ENCODE results near the gene TEAD1. TPM values are rescaled to one million over a fixed set of nuclear protein-coding genes. Genes with fewer than 3 reads are reported as not detected.

The TEAD1 gene
- total and polyA plus RNA-seq, 9 of the 15 experiments (the other 6 are each of a cell fraction or from before 2014, with no cell fraction given) = 1.7 to 17.7 (median 10.8) TPM

DNA sequence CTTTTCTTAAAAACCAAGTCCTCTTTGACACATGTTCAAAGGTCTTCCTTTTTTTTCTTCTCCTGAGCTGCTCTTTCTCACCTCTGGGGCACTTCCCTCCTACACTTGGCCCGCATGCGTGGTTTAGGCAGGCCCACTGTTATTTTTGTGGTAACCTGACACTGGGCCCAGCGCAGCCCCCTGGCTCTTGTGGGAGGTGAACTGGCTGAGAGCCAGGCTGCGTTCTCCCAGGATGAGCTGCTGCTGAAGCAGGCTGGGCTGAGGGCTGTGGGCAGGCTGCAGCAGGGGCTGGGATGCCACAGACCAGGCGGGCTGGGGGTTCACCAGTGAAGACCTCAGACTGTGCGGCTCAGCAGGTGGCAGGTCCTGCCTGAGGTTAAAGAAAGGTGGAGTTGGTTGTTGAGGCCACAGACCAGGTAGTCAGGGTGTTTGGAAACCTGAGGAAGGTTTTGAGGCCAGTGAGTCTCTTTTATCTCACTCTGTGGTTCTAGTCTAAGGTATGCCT is 72.4 kb downstream of the TEAD1 start (continued):
- no peak for TF ChIP-seq CHD1 (IDR thresholded peaks at IDR 0.05; ENCODE audit: low read length)
- peak in 1 of 2 experiments; percentile 83; a peak in 2 of 4 replicates for TF ChIP-seq RCOR1 (IDR thresholded peaks at IDR 0.05; ENCODE audit: borderline replicate concordance in 1 of 2, low read depth in 2 of 2, low read length in 2 of 2)
- no peak for TF ChIP-seq CCNT2 (IDR thresholded peaks at IDR 0.05; ENCODE audit: borderline replicate concordance, extremely low read depth, insufficient read length, low read depth, low read length)
- TF ChIP-seq MYC (IDR thresholded peaks at IDR 0.05; ENCODE audit: low read depth, low read length) = peak; percentile 48; the same call in 1 of the 2 replicates
- no peak for TF ChIP-seq MYC (CRISPR knock-in tag; IDR thresholded peaks at IDR 0.05; ENCODE audit: borderline replicate concordance, low read depth)
- no peak for TF ChIP-seq SAFB2 (IDR thresholded peaks at IDR 0.05; ENCODE audit: borderline replicate concordance, low read depth, low read length, severe bottlenecking)
- TF ChIP-seq, protein P1, sequence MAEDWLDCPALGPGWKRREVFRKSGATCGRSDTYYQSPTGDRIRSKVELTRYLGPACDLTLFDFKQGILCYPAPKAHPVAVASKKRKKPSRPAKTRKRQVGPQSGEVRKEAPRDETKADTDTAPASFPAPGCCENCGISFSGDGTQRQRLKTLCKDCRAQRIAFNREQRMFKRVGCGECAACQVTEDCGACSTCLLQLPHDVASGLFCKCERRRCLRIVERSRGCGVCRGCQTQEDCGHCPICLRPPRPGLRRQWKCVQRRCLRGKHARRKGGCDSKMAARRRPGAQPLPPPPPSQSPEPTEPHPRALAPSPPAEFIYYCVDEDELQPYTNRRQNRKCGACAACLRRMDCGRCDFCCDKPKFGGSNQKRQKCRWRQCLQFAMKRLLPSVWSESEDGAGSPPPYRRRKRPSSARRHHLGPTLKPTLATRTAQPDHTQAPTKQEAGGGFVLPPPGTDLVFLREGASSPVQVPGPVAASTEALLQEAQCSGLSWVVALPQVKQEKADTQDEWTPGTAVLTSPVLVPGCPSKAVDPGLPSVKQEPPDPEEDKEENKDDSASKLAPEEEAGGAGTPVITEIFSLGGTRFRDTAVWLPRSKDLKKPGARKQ (CRISPR knock-in tag; IDR thresholded peaks at IDR 0.05) = no peak
- no peak for TF ChIP-seq MIER1 (IDR thresholded peaks at IDR 0.05; ENCODE audit: low read depth)
- TF ChIP-seq ZNF140 (CRISPR knock-in tag; IDR thresholded peaks at IDR 0.05) = no peak
- no peak for TF ChIP-seq NR2F6 (CRISPR knock-in tag; IDR thresholded peaks at IDR 0.05)
- TF ChIP-seq, protein P2, sequence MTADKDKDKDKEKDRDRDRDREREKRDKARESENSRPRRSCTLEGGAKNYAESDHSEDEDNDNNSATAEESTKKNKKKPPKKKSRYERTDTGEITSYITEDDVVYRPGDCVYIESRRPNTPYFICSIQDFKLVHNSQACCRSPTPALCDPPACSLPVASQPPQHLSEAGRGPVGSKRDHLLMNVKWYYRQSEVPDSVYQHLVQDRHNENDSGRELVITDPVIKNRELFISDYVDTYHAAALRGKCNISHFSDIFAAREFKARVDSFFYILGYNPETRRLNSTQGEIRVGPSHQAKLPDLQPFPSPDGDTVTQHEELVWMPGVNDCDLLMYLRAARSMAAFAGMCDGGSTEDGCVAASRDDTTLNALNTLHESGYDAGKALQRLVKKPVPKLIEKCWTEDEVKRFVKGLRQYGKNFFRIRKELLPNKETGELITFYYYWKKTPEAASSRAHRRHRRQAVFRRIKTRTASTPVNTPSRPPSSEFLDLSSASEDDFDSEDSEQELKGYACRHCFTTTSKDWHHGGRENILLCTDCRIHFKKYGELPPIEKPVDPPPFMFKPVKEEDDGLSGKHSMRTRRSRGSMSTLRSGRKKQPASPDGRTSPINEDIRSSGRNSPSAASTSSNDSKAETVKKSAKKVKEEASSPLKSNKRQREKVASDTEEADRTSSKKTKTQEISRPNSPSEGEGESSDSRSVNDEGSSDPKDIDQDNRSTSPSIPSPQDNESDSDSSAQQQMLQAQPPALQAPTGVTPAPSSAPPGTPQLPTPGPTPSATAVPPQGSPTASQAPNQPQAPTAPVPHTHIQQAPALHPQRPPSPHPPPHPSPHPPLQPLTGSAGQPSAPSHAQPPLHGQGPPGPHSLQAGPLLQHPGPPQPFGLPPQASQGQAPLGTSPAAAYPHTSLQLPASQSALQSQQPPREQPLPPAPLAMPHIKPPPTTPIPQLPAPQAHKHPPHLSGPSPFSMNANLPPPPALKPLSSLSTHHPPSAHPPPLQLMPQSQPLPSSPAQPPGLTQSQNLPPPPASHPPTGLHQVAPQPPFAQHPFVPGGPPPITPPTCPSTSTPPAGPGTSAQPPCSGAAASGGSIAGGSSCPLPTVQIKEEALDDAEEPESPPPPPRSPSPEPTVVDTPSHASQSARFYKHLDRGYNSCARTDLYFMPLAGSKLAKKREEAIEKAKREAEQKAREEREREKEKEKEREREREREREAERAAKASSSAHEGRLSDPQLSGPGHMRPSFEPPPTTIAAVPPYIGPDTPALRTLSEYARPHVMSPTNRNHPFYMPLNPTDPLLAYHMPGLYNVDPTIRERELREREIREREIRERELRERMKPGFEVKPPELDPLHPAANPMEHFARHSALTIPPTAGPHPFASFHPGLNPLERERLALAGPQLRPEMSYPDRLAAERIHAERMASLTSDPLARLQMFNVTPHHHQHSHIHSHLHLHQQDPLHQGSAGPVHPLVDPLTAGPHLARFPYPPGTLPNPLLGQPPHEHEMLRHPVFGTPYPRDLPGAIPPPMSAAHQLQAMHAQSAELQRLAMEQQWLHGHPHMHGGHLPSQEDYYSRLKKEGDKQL (CRISPR knock-in tag; IDR thresholded peaks at IDR 0.05; ENCODE audit: borderline replicate concordance) = no peak
- TF ChIP-seq CBX3 (IDR thresholded peaks at IDR 0.05; ENCODE audit: borderline replicate concordance in 1 of 2, low read length in 2 of 2) = peak in 1 of 2 experiments; percentile 90; a peak in 1 of 3 replicates
- TF ChIP-seq, protein P3, sequence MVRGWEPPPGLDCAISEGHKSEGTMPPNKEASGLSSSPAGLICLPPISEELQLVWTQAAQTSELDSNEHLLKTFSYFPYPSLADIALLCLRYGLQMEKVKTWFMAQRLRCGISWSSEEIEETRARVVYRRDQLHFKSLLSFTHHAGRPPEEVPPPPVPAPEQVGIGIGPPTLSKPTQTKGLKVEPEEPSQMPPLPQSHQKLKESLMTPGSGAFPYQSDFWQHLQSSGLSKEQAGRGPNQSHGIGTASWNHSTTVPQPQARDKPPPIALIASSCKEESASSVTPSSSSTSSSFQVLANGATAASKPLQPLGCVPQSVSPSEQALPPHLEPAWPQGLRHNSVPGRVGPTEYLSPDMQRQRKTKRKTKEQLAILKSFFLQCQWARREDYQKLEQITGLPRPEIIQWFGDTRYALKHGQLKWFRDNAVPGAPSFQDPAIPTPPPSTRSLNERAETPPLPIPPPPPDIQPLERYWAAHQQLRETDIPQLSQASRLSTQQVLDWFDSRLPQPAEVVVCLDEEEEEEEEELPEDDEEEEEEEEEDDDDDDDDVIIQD (CRISPR knock-in tag; IDR thresholded peaks at IDR 0.05) = no peak
- TF ChIP-seq FOXK2 (conservative IDR thresholded peaks at IDR 0.05 in 1 of 2, IDR thresholded peaks at IDR 0.05 in 1 of 2; ENCODE audit: low read depth in 2 of 2) = peak in 1 of 2 experiments; percentile 31; a peak in 1 of 4 replicates
- no peak for TF ChIP-seq ZKSCAN1 (IDR thresholded peaks at IDR 0.05; ENCODE audit: low read depth, low read length)
- no peak for TF ChIP-seq ZNF274 (IDR thresholded peaks at IDR 0.05; ENCODE audit: borderline replicate concordance, low read depth, low read length)
- TF ChIP-seq BCOR (IDR thresholded peaks at IDR 0.05) = no peak
- no peak for TF ChIP-seq MTA1 (IDR thresholded peaks at IDR 0.05; ENCODE audit: borderline replicate concordance)
- TF ChIP-seq SMARCC2 (IDR thresholded peaks at IDR 0.05; ENCODE audit: low read depth) = no peak
